Kidney (tissue), 14 donors: Measurements from ENCODE around the gene KPNA3. TPM values are rescaled to one million over a fixed set of nuclear protein-coding genes. Genes with fewer than 3 reads are reported as not detected.

Experiments
- DNase-seq, 5 donors: peaks; one replicate each; pipeline ENCODE4 v3.0.0-alpha.2; 2013 to 2020
- FAIRE-seq: peaks from 2 replicates; lab custom pipeline; 2012; peaks lifted over from hg19 to GRCh38; lab: Jason Lieb, UNC
- H3K27ac ChIP-seq, 2 donors: one replicate each; pipeline ENCODE4 v1.7.0; 2013; ENCODE audit warnings: low read depth in 2 of 2, low read length in 2 of 2, inconsistent platforms in 1 of 2
- H3K27me3 ChIP-seq: one replicate; pipeline ENCODE4 v1.7.1; 2013; ENCODE audit warnings: low read length, inconsistent platforms; ENCODE audit not compliant: control insufficient read depth, insufficient read depth
- H3K36me3 ChIP-seq, 3 donors: one replicate each; pipeline versions ENCODE4 v1.7.0 to v1.7.1; 2013; ENCODE audit warnings: low read length in 3 of 3, control low read depth in 1 of 3, inconsistent platforms in 1 of 3; ENCODE audit not compliant: insufficient read depth in 3 of 3, control insufficient read depth in 2 of 3
- H3K4me1 ChIP-seq, 3 donors: one replicate each; pipeline versions ENCODE4 v1.7.0 to v1.7.1; 2013; ENCODE audit warnings: low read length in 3 of 3, inconsistent platforms in 1 of 3, low read depth in 1 of 3; ENCODE audit not compliant: control insufficient read depth in 2 of 3, insufficient read depth in 2 of 3
- H3K4me3 ChIP-seq, 3 donors: one replicate each; pipeline versions ENCODE4 v1.7.0 to v1.8.1; 2013; ENCODE audit warnings: low read length in 3 of 3, control low read depth in 1 of 3, inconsistent platforms in 1 of 3
- H3K9ac ChIP-seq, 3 donors: one replicate each; pipeline versions ENCODE4 v1.7.0 to v1.7.1; 2013; ENCODE audit warnings: low read length in 3 of 3, control low read depth in 1 of 3, inconsistent platforms in 1 of 3
- H3K9me3 ChIP-seq, 3 donors: one replicate each; pipeline versions ENCODE4 v1.7.0 to v1.7.1; 2013; ENCODE audit warnings: low read length in 3 of 3, control low read depth in 1 of 3, inconsistent platforms in 1 of 3; ENCODE audit not compliant: control insufficient read depth in 2 of 3, insufficient read depth in 1 of 3
- CTCF ChIP-seq: IDR thresholded peaks from 3 replicates; pipeline ENCODE4 v1.5.1; 2012; ENCODE audit warnings: mild to moderate bottlenecking, moderate library complexity, borderline replicate concordance; ENCODE audit not compliant: insufficient read depth; ENCODE audit errors: extremely low read depth
- intact Hi-C: fragments of 100-400 bp; cut with DNase I; formaldehyde crosslinking; loops from one replicate; pipeline ENCODE4 v1.11.1; 2022
- polyA plus RNA-seq: library from polyadenylated mRNA; stranded (reverse); fragments of 350-450 nt; fragmentation: Illumina TruSeq; extraction: RNeasy Lipid Tissue Mini Kit (QIAGEN cat#74804); gene quantifications from one replicate; pipeline ENCODE4 v1.2.3, GENCODE V29; 2014; ENCODE audit warnings: low read depth, low replicate concordance; ENCODE audit not compliant: insufficient read depth
- total RNA-seq: library from RNA; stranded (reverse); fragmentation: NEBNext Ultra II Directional; extraction: Animal tissue kit (Norgen Biotek cat#: 25700); gene quantifications from one replicate; pipeline ENCODE4 v1.2.1, GENCODE V29; 2021
- donor health status: control.
- donor health status: control.
- donor health status: control.
- donor health status: control.
- donor health status: control.
- donor health status: DM: yes; HTN: yes; CAD: no.
- donor health status: Normal renal cell carcinoma (clear cell type).

Gene KPNA3
- total and polyA plus RNA-seq, 2 donors from 2014 or later = 9.4 to 22.3 TPM

- H3K9ac ChIP-seq = no peak overlapping the region
- H3K36me3 ChIP-seq = no peaks in the 10 kb centered on the region
- H3K27ac ChIP-seq = no peak overlapping the region
- intact Hi-C loops = no loop called here
- H3K27me3 ChIP-seq = no peaks in the 10 kb centered on the region
- no peak for FAIRE-seq
- H3K9me3 ChIP-seq = no peaks in the 10 kb centered on the region
- no peak for DNase-seq
- no peak for TF ChIP-seq CTCF
- no peaks in the 10 kb centered on the region for H3K4me1 ChIP-seq
- H3K4me3 ChIP-seq = no peak overlapping the region
Observed at GRCh38 chr13:49827891-49828290, 35.4 kb upstream of the KPNA3 start.

GRCh38 chr13:49827336-49827735, 34.9 kb upstream of the KPNA3 start:
- no peak overlapping the region for H3K9ac ChIP-seq
- no peaks in the 10 kb centered on the region for H3K27me3 ChIP-seq
- no peak overlapping the region for H3K27ac ChIP-seq
- intact Hi-C loops = no loop called here
- TF ChIP-seq CTCF = no peak
- no peak for DNase-seq
- FAIRE-seq = no peak
- H3K4me3 ChIP-seq = no peak overlapping the region
- no peaks in the 10 kb centered on the region for H3K36me3 ChIP-seq
- H3K4me1 ChIP-seq = no peaks in the 10 kb centered on the region
- no peaks in the 10 kb centered on the region for H3K9me3 ChIP-seq

GRCh38 chr13:49821216-49822009, 28.9 kb upstream of the KPNA3 start:
- no peaks in the 10 kb centered on the region for H3K9me3 ChIP-seq
- no peak for TF ChIP-seq CTCF
- no peaks in the 10 kb centered on the region for H3K4me1 ChIP-seq
- no peak overlapping the region for H3K9ac ChIP-seq
- no peaks in the 10 kb centered on the region for H3K36me3 ChIP-seq
- H3K4me3 ChIP-seq = no peak overlapping the region
- no peaks in the 10 kb centered on the region for H3K27me3 ChIP-seq
- FAIRE-seq (no peak), DNase-seq (no peak)
- no peak overlapping the region for H3K27ac ChIP-seq
- intact Hi-C loops = no loop called here
